ENCODE data around the gene CAMSAP2. TPM values are rescaled to one million over a fixed set of nuclear protein-coding genes. Genes with fewer than 3 reads are reported as not detected.

CAMSAP2 gene
- total RNA-seq, 1 experiment from 2014 or later: 28.6 TPM

DNA sequence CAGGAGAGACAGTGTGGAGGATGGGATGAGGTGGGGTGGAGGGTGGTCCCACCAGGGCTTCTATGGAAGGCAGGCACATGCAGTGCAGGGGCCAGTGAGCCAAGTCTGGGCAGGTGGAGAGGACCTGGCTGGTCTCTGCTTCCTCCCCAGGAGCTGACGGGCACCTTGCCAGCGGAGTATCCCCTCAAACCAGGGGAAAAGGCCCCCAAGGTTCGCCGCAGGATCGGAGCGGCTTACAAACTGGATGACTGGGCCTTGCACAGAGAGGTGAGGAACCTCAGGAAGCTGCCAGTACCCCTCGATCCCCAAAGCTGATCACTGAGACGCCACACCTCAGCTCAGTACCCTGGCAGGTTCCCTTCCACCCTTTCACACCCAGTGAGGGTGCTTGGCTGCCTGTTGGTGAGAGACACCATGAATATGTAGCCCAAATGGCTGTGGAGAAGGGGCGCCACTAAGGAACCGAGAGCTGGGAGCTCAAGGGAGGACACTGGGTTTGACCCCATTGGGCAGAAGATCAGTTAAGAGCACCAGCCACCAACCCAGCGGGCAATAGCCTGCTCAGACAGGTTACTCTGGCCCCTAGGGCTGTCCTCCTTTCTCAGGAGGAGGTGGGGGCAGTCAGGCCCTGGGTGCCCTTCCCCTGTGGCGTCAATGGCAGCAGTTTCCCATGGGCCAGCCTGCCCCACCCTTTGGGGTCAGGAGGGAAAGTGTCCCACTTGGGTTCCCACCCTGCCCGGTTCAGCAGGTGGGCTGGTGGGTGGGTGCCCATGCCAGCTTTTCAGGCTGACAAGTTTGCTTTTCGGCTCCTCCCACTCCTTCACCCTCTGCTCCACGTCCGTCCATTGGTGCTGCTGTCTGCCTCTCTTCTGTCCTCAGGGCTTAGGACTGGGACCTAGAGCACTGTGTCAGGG lies 161.5 kb downstream of the CAMSAP2 start:
- H3F3A ChIP-seq (ENCODE audit: low read length, unreplicated experiment): peaks cover 6% of the 10 kb centered on the region
- H3K79me2 ChIP-seq (ENCODE audit: low read length): peaks cover 36% of the 10 kb centered on the region
- no peak overlapping the region for H3K4me3 ChIP-seq (ENCODE audit: low read length)
- H3K9ac ChIP-seq (ENCODE audit: low read length): no peak overlapping the region
- no peaks in the 10 kb centered on the region for H3K9me2 ChIP-seq (replicated peaks; ENCODE audit: low read length)
- POLR2A ChIA-PET (ENCODE audit: unreplicated experiment): no interaction called here
- ATAC-seq (no peak), DNase-seq (no peak)
- CTCF ChIA-PET: no interaction called here
- peaks cover 37% of the 10 kb centered on the region for H3K4me1 ChIP-seq (ENCODE audit: insufficient read depth, low read length)
- no peaks in the 10 kb centered on the region for H3K9me3 ChIP-seq (ENCODE audit: low read length)
- TF ChIP-seq EZH2phosphoT487 (IDR thresholded peaks at IDR 0.05; ENCODE audit: borderline replicate concordance, low read length) (no peak), EZH2 (IDR thresholded peaks at IDR 0.05; ENCODE audit: low read length, unreplicated experiment) (no peak)
- TF ChIP-seq, protein P1, sequence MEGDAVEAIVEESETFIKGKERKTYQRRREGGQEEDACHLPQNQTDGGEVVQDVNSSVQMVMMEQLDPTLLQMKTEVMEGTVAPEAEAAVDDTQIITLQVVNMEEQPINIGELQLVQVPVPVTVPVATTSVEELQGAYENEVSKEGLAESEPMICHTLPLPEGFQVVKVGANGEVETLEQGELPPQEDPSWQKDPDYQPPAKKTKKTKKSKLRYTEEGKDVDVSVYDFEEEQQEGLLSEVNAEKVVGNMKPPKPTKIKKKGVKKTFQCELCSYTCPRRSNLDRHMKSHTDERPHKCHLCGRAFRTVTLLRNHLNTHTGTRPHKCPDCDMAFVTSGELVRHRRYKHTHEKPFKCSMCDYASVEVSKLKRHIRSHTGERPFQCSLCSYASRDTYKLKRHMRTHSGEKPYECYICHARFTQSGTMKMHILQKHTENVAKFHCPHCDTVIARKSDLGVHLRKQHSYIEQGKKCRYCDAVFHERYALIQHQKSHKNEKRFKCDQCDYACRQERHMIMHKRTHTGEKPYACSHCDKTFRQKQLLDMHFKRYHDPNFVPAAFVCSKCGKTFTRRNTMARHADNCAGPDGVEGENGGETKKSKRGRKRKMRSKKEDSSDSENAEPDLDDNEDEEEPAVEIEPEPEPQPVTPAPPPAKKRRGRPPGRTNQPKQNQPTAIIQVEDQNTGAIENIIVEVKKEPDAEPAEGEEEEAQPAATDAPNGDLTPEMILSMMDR (conservative IDR thresholded peaks at IDR 0.05; ENCODE audit: low read depth, low read length): no peak
- intact Hi-C loops (cut with micrococcal nuclease): no loop called here
- H4K20me1 ChIP-seq (ENCODE audit: low read length): peaks cover 11% of the 10 kb centered on the region
- no peak overlapping the region for H2AFZ ChIP-seq (ENCODE audit: low read length)
- BruUV-seq (replicated peaks): no TSS peak
- no peaks in the 10 kb centered on the region for H3K27me3 ChIP-seq (ENCODE audit: low read length)
- no peak overlapping the region for H3K4me2 ChIP-seq (ENCODE audit: low read length)
- H3K27ac ChIP-seq (ENCODE audit: low read length): no peak overlapping the region
- H3K36me3 ChIP-seq (ENCODE audit: low read depth, low read length): peaks cover 59% of the 10 kb centered on the region

DNA sequence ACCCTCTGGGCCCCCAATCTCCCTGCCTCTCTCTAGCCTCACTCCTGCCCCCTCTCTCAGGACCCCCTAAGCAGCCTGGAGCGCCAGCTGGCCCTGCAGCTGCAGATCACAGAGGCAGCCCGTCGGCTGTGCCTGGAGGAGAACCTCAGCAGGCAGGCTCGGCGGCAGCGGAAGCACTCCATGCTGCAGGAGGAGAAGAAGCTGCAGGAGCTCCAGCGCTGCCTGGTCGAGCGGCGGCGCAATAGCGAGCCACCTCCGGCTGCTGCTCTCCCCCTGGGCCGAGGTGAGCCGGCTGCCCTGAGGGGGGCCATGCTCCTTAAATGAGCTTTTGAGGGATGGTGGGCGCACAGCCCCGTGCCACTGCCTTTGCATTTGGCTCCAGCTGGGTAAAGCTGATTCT lies 162.2 kb downstream of the CAMSAP2 start:
- Histone ChIP-seq H3K9me3 (ENCODE audit: low read length) (no peaks in the 10 kb centered on the region), H3K27me3 (ENCODE audit: low read length) (no peaks in the 10 kb centered on the region), H3K36me3 (ENCODE audit: low read depth, low read length) (peaks cover 65% of the 10 kb centered on the region), H2AFZ (ENCODE audit: low read length) (no peak overlapping the region), H3K79me2 (ENCODE audit: low read length) (peaks cover 30% of the 10 kb centered on the region), H3F3A (ENCODE audit: low read length, unreplicated experiment) (peaks cover 1% of the 10 kb centered on the region), H3K9me2 (replicated peaks; ENCODE audit: low read length) (no peaks in the 10 kb centered on the region), H4K20me1 (ENCODE audit: low read length) (peaks cover 11% of the 10 kb centered on the region), H3K9ac (ENCODE audit: low read length) (no peak overlapping the region), H3K4me1 (ENCODE audit: insufficient read depth, low read length) (peaks cover 37% of the 10 kb centered on the region), H3K4me2 (ENCODE audit: low read length) (no peak overlapping the region), H3K27ac (ENCODE audit: low read length) (no peak overlapping the region), H3K4me3 (ENCODE audit: low read length) (no peak overlapping the region)
- ATAC-seq: no peak
- POLR2A ChIA-PET (ENCODE audit: unreplicated experiment): no interaction called here
- intact Hi-C loops (cut with micrococcal nuclease): no loop called here
- BruUV-seq (replicated peaks): no TSS peak
- TF ChIP-seq, protein P1 (conservative IDR thresholded peaks at IDR 0.05; ENCODE audit: low read depth, low read length): no peak
- TF ChIP-seq EZH2phosphoT487 (IDR thresholded peaks at IDR 0.05; ENCODE audit: borderline replicate concordance, low read length): no peak
- CTCF ChIA-PET: no interaction called here
- DNase-seq: no peak

DNA sequence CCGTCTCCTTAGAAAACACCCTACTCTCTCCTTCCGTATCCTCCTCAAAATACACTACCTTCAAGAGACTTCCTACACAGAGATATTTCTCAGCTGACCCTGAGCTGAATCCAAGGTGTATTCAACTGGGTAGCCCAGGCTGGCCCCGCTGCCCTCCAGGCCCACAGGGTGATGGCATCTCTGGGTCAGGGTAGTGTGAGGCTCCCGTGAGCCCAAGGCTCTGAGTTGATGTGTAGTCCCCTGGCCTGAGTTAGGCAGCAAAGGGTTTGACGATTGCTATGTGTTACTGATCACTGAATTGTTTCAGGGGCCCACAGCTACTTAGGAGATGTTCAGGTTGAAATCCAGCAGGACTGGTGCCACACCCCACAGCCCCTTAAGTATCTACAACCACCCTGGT lies 162.7 kb downstream of the CAMSAP2 start:
- ChIA-PET POLR2A (ENCODE audit: unreplicated experiment) (no interaction called here), CTCF (no interaction called here)
- no peak for ATAC-seq

More for the DNA sequence above, 162.7 kb downstream of the CAMSAP2 start:
- no peaks in the 10 kb centered on the region for H3K9me2 ChIP-seq (replicated peaks; ENCODE audit: low read length)
- no TSS peak for BruUV-seq (replicated peaks)
- no peak overlapping the region for H3K4me3 ChIP-seq (ENCODE audit: low read length)
- peaks cover 26% of the 10 kb centered on the region for H3K79me2 ChIP-seq (ENCODE audit: low read length)
- no peak for DNase-seq
- no peak overlapping the region for H3K4me2 ChIP-seq (ENCODE audit: low read length)
- H3K4me1 ChIP-seq (ENCODE audit: insufficient read depth, low read length): peaks cover 34% of the 10 kb centered on the region
- intact Hi-C loops (cut with micrococcal nuclease): no loop called here
- no peaks in the 10 kb centered on the region for H3F3A ChIP-seq (ENCODE audit: low read length, unreplicated experiment)
- no peak for TF ChIP-seq EZH2 (IDR thresholded peaks at IDR 0.05; ENCODE audit: low read length, unreplicated experiment)
- TF ChIP-seq, protein P1 (conservative IDR thresholded peaks at IDR 0.05; ENCODE audit: low read depth, low read length): no peak
- TF ChIP-seq EZH2phosphoT487 (IDR thresholded peaks at IDR 0.05; ENCODE audit: borderline replicate concordance, low read length): no peak
- no peak overlapping the region for H3K9ac ChIP-seq (ENCODE audit: low read length)
- peaks cover 11% of the 10 kb centered on the region for H4K20me1 ChIP-seq (ENCODE audit: low read length)
- no peaks in the 10 kb centered on the region for H3K27me3 ChIP-seq (ENCODE audit: low read length)
- no peak overlapping the region for H3K27ac ChIP-seq (ENCODE audit: low read length)
- H3K9me3 ChIP-seq (ENCODE audit: low read length): no peaks in the 10 kb centered on the region
- peaks cover 66% of the 10 kb centered on the region for H3K36me3 ChIP-seq (ENCODE audit: low read depth, low read length)
- H2AFZ ChIP-seq (ENCODE audit: low read length): no peak overlapping the region
